Esophagus muscularis mucosa (tissue), 3 donors: ENCODE data around the gene NCK1.

Experiments used
- POLR2AphosphoS5 ChIP-seq, 2 donors: sonication (generic); formaldehyde crosslinking; IDR thresholded peaks; one replicate each; pipeline ENCODE4 v1.6.1; 2017; ENCODE audit warnings: antibody characterized with exemption in 2 of 2
- TF ChIP-seq, protein P1 (sequence below), 3 experiments: fragments of 200-600 bp in 2 of 3; fragments of 450-650 bp in 1 of 3; sonication (generic) in 2 of 3; IDR thresholded peaks; one replicate each; pipeline ENCODE4 v1.5.1; 2017 to 2019; ENCODE audit warnings: antibody characterized with exemption in 3 of 3, mild to moderate bottlenecking in 2 of 3, moderate library complexity in 1 of 3

DNA sequence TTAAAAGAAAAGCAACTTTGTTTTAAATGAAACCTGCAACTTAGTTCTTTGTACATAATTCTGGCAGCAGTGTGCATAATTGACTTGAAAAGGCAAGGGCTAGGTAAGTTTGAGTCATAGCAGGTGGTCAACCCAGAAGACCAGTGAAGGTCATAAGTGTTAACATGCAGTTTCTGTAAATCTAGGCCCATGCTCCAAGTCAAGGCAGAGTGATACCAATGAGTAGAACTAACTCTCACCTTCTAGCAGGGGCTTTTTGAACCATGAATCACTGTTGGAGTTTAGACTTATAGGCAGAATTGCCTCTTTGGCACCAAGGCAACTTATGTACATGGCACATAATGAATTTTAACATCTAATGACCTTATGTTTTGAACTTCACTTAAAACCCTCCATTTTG lies 66.2 kb downstream of the NCK1 start:
- TF ChIP-seq, protein P1, sequence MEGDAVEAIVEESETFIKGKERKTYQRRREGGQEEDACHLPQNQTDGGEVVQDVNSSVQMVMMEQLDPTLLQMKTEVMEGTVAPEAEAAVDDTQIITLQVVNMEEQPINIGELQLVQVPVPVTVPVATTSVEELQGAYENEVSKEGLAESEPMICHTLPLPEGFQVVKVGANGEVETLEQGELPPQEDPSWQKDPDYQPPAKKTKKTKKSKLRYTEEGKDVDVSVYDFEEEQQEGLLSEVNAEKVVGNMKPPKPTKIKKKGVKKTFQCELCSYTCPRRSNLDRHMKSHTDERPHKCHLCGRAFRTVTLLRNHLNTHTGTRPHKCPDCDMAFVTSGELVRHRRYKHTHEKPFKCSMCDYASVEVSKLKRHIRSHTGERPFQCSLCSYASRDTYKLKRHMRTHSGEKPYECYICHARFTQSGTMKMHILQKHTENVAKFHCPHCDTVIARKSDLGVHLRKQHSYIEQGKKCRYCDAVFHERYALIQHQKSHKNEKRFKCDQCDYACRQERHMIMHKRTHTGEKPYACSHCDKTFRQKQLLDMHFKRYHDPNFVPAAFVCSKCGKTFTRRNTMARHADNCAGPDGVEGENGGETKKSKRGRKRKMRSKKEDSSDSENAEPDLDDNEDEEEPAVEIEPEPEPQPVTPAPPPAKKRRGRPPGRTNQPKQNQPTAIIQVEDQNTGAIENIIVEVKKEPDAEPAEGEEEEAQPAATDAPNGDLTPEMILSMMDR (IDR thresholded peaks at IDR 0.05) = no peak
- no peak for TF ChIP-seq POLR2AphosphoS5 (IDR thresholded peaks at IDR 0.05)
